ENCODE data around the gene SERGEF.

SERGEF gene

GRCh38 chr11:17991783-17992433 lies 20.9 kb downstream of the SERGEF start:
- Histone ChIP-seq H3K4me3 (ENCODE audit: low read depth, low read length) (no peak overlapping the region), H3K27ac (no peak overlapping the region), H3K36me3 (peaks cover 45% of the 10 kb centered on the region), H3K27me3 (ENCODE audit: insufficient read depth, low read depth, severe bottlenecking) (no peaks in the 10 kb centered on the region), H3K9me3 (ENCODE audit: severe bottlenecking) (no peaks in the 10 kb centered on the region)
- DNase-seq = peak; percentile 60
- TF ChIP-seq CTCF (IDR thresholded peaks at IDR 0.05; ENCODE audit: low read depth, low read length) = peak; percentile 49; the same call in 1 of the 2 replicates

- Histone ChIP-seq H3K9me3 (ENCODE audit: severe bottlenecking) (no peaks in the 10 kb centered on the region), H3K27me3 (ENCODE audit: insufficient read depth, low read depth, severe bottlenecking) (no peaks in the 10 kb centered on the region), H3K4me3 (ENCODE audit: low read depth, low read length) (no peak overlapping the region), H3K27ac (no peak overlapping the region), H3K36me3 (peaks cover 58% of the 10 kb centered on the region)
- no peak for TF ChIP-seq CTCF (IDR thresholded peaks at IDR 0.05; ENCODE audit: low read depth, low read length)
- no peak for DNase-seq
These were observed 23.5 kb downstream of the SERGEF start for GRCh38 chr11:17989306-17989705.

DNA sequence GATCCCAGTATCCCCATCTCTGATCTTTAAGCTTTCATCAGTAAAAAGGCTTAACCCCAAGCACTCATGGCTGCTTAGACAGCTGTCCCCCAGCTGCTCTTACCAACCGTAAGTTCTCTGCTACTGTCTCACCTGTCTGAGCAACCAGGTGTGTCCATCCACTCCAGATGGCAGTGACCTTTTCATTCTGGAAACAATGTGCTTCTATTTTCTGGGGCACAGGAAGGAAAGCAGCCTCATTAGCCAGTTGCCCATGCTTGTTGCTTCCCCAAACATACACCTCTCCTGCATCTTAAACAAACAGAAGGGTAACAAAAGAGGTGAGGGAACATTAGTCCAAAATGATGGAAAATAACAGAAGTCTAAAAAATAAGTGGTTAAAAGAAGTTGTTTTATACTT lies 24.4 kb downstream of the SERGEF start:
- Histone ChIP-seq H3K27ac (no peak overlapping the region), H3K9me3 (ENCODE audit: severe bottlenecking) (no peaks in the 10 kb centered on the region), H3K4me3 (ENCODE audit: low read depth, low read length) (no peak overlapping the region), H3K36me3 (peaks cover 65% of the 10 kb centered on the region), H3K27me3 (ENCODE audit: insufficient read depth, low read depth, severe bottlenecking) (no peaks in the 10 kb centered on the region)
- no peak for TF ChIP-seq CTCF (IDR thresholded peaks at IDR 0.05; ENCODE audit: low read depth, low read length)
- no peak for DNase-seq

DNA sequence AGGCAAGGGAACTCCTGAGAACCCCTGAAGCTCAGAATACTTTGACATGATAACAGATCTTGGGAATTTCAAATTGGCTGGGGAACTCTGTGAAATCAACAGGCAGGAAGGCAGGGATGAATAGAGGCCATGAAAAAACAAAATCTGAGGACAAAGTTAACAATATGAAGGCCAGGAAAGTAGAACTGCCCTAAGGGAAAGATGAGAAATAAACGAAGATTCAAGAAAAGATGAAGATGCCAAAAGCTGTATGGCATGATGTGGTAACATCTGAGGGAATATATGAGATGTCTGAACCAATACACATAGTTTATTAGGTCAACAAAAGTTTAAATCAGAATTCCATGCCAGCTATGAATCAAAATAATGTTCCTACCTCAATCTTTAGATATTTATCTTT lies 25.0 kb downstream of the SERGEF start:
- no peak overlapping the region for H3K4me3 ChIP-seq (ENCODE audit: low read depth, low read length)
- no peak overlapping the region for H3K27ac ChIP-seq
- H3K9me3 ChIP-seq (ENCODE audit: severe bottlenecking) = no peaks in the 10 kb centered on the region
- H3K36me3 ChIP-seq = peaks cover 70% of the 10 kb centered on the region
- no peaks in the 10 kb centered on the region for H3K27me3 ChIP-seq (ENCODE audit: insufficient read depth, low read depth, severe bottlenecking)
- no peak for DNase-seq
- TF ChIP-seq CTCF (IDR thresholded peaks at IDR 0.05; ENCODE audit: low read depth, low read length) = no peak

DNA sequence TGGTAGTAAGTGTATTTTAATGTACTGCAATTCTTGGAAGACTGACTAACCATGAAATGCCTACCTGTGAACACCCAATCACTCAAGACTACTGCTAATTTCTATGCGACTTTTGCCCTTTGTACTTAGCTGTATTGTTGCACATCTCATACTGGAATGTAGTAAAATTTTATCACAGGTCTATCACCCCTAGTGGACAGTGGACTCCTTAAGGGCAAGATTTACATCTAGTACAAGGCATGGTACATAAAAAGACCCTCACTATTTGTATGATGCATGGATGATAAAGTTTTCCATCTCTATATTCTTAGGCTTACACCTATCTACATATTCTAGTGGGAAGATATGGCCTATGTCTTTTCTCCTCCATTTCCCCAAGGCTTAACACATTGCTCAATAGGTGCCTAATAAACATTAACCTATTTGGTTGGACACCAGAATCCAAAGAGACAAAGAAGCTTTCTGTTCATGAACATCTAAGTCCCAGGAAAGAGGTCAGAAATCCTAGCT lies 26.1 kb downstream of the SERGEF start:
- no peak for TF ChIP-seq CTCF (IDR thresholded peaks at IDR 0.05; ENCODE audit: low read depth, low read length)
- Histone ChIP-seq H3K4me3 (ENCODE audit: low read depth, low read length) (no peak overlapping the region), H3K36me3 (peaks cover 76% of the 10 kb centered on the region), H3K27me3 (ENCODE audit: insufficient read depth, low read depth, severe bottlenecking) (no peaks in the 10 kb centered on the region), H3K9me3 (ENCODE audit: severe bottlenecking) (no peaks in the 10 kb centered on the region), H3K27ac (no peak overlapping the region)
- DNase-seq = no peak

Data from WERI-Rb-1 (cell line).